Measurements from ENCODE around the gene CRPPA. TPM values are rescaled to one million over a fixed set of nuclear protein-coding genes. Genes with fewer than 3 reads are reported as not detected.

CRPPA gene
- total RNA-seq, 2 experiments from 2014 or later: not detected

DNA sequence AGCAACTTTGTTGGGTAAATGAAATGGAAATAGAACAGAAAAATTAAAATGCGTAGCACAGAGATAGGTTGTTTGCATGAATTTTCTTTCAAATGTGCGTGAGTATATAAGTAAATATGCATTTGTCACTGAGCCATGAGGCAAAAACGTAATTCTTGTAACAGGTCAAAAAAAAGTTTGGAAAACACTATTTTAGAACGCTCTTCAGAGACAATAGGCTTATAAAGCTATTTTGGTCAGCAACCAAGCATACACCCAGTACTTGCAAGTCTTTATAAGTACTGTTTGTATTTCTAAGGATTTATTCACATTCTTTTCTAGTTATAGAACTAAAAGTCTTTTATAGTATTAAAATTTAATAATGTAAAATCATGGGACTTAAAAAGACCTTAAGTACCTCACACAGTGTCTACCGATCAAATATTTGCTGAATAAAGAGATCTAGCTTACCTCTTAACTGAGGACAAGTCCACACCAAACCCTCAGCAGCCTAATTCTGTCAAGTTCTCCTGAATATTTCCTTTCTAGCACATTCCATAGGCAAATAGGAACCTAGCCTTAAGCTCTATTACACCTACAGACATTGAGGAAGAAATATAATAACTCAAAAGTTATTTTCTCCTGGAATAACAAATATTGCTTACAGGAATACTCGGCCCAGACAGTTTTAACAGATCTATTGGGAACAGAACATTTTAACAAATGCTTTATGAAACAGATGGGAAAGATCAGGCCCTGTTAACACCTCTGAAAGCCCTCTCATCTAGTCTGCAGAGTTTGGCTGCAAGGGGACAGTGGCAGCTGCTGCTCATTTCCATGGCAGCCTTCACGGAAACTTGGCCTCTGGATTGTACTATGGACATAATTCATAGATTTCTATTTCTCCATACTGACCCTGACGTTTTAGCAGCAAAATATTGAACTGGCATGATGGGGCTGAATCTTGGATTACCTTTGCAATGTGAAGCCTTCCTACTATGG, 8.8 kb downstream of the CRPPA start:
- no peaks in the 10 kb centered on the region for H3K36me3 ChIP-seq (ENCODE audit: insufficient read depth, low read length)
- DNase-seq (ENCODE audit: low spot score): no peak
- TF ChIP-seq, protein P1, sequence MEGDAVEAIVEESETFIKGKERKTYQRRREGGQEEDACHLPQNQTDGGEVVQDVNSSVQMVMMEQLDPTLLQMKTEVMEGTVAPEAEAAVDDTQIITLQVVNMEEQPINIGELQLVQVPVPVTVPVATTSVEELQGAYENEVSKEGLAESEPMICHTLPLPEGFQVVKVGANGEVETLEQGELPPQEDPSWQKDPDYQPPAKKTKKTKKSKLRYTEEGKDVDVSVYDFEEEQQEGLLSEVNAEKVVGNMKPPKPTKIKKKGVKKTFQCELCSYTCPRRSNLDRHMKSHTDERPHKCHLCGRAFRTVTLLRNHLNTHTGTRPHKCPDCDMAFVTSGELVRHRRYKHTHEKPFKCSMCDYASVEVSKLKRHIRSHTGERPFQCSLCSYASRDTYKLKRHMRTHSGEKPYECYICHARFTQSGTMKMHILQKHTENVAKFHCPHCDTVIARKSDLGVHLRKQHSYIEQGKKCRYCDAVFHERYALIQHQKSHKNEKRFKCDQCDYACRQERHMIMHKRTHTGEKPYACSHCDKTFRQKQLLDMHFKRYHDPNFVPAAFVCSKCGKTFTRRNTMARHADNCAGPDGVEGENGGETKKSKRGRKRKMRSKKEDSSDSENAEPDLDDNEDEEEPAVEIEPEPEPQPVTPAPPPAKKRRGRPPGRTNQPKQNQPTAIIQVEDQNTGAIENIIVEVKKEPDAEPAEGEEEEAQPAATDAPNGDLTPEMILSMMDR (conservative IDR thresholded peaks at IDR 0.05; ENCODE audit: low read length): no peak
- no peak for TF ChIP-seq EZH2phosphoT487 (IDR thresholded peaks at IDR 0.05; ENCODE audit: borderline replicate concordance, low read depth, low read length)
- POLR2A ChIA-PET: interaction anchor here (0.8 kb wide), 1 partner anchor 9 kb away, joined by 4 read pairs; no protein-coding TSS in a partner anchor
- H3K4me3 ChIP-seq (ENCODE audit: low read depth, low read length, poor library complexity, severe bottlenecking): no peak overlapping the region
- no peaks in the 10 kb centered on the region for H4K20me1 ChIP-seq (ENCODE audit: insufficient read depth, low read length)
- BruUV-seq (replicated peaks): no TSS peak
- no peak overlapping the region for H3K4me2 ChIP-seq (ENCODE audit: low read length)
- intact Hi-C loops (cut with micrococcal nuclease; ENCODE audit: unreplicated experiment): no loop called here
- H3K9me2 ChIP-seq (ENCODE audit: insufficient read depth, low read length): no peaks in the 10 kb centered on the region
- H2AFZ ChIP-seq (ENCODE audit: low read length): no peak overlapping the region
- CTCF ChIA-PET (ENCODE audit: unreplicated experiment): no interaction called here
- H3K9me3 ChIP-seq (ENCODE audit: low read length): no peaks in the 10 kb centered on the region
- no peaks in the 10 kb centered on the region for H3K79me2 ChIP-seq (ENCODE audit: insufficient read depth, low read depth, low read length)
- H3K4me1 ChIP-seq (ENCODE audit: insufficient read depth, low read length, poor library complexity, severe bottlenecking): no peaks in the 10 kb centered on the region
- no peak overlapping the region for H3K27ac ChIP-seq (ENCODE audit: low read depth, low read length, poor library complexity, severe bottlenecking)

DNA sequence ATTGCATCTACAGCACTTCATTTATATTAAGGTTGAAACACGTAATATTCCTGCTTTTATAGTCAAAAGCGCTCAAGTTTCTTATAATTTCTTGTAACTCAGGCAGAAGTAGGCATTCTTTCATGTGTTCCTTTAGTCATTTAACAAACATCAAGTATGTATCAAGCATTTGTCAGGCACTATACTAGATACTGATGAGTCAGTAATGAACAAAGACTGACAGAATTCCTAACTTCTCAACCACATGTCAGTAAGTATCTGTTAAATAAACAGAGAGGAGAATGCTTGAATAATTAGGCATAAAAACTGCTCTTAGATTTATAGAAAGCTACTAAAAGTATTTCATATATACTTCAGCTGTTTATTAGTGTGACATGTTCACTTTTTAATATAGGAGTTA, 9.9 kb downstream of the CRPPA start:
- Histone ChIP-seq H3K4me1 (ENCODE audit: insufficient read depth, low read length, poor library complexity, severe bottlenecking) (no peaks in the 10 kb centered on the region), H3K27ac (ENCODE audit: low read depth, low read length, poor library complexity, severe bottlenecking) (no peak overlapping the region), H3K4me3 (ENCODE audit: low read depth, low read length, poor library complexity, severe bottlenecking) (no peak overlapping the region), H4K20me1 (ENCODE audit: insufficient read depth, low read length) (no peaks in the 10 kb centered on the region), H3K9me2 (ENCODE audit: insufficient read depth, low read length) (no peaks in the 10 kb centered on the region), H3K9me3 (ENCODE audit: low read length) (no peaks in the 10 kb centered on the region), H2AFZ (ENCODE audit: low read length) (no peak overlapping the region), H3K4me2 (ENCODE audit: low read length) (no peak overlapping the region), H3K36me3 (ENCODE audit: insufficient read depth, low read length) (no peaks in the 10 kb centered on the region), H3K79me2 (ENCODE audit: insufficient read depth, low read depth, low read length) (no peaks in the 10 kb centered on the region)
- TF ChIP-seq, protein P1 (conservative IDR thresholded peaks at IDR 0.05; ENCODE audit: low read length): no peak
- no peak for TF ChIP-seq EZH2phosphoT487 (IDR thresholded peaks at IDR 0.05; ENCODE audit: borderline replicate concordance, low read depth, low read length)
- no peak for DNase-seq (ENCODE audit: low spot score)
- CTCF ChIA-PET (ENCODE audit: unreplicated experiment): no interaction called here
- POLR2A ChIA-PET: no interaction called here
- intact Hi-C loops (cut with micrococcal nuclease; ENCODE audit: unreplicated experiment): no loop called here
- no TSS peak for BruUV-seq (replicated peaks)

DNA sequence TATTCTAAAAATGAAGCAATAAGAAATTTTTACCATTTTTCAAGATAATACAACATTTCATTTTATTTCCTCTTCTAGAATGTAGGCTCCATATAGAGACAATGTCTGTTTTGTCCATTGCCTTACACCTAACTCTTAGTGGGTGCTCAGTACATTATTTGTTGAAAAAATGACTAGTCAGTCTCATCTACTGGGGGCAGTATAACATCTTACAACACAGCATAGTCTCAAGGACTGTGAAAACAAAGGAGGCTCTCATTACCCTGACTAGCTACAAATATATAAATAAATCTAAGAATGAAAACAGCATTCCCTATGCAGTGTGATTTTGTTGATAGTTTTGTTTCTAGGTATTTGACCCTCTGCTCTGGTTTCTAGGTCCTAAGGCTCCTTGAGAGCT, 11.6 kb downstream of the CRPPA start:
- Histone ChIP-seq H2AFZ (ENCODE audit: low read length) (no peak overlapping the region), H3K4me2 (ENCODE audit: low read length) (no peak overlapping the region), H3K79me2 (ENCODE audit: insufficient read depth, low read depth, low read length) (no peaks in the 10 kb centered on the region), H3K4me1 (ENCODE audit: insufficient read depth, low read length, poor library complexity, severe bottlenecking) (no peaks in the 10 kb centered on the region), H3K9me3 (ENCODE audit: low read length) (no peaks in the 10 kb centered on the region), H3K36me3 (ENCODE audit: insufficient read depth, low read length) (no peaks in the 10 kb centered on the region), H4K20me1 (ENCODE audit: insufficient read depth, low read length) (no peaks in the 10 kb centered on the region), H3K9me2 (ENCODE audit: insufficient read depth, low read length) (no peaks in the 10 kb centered on the region), H3K4me3 (ENCODE audit: low read depth, low read length, poor library complexity, severe bottlenecking) (no peak overlapping the region), H3K27ac (ENCODE audit: low read depth, low read length, poor library complexity, severe bottlenecking) (no peak overlapping the region)
- intact Hi-C loops (cut with micrococcal nuclease; ENCODE audit: unreplicated experiment): no loop called here
- ChIA-PET POLR2A (no interaction called here), CTCF (ENCODE audit: unreplicated experiment) (no interaction called here)
- no peak for TF ChIP-seq EZH2phosphoT487 (IDR thresholded peaks at IDR 0.05; ENCODE audit: borderline replicate concordance, low read depth, low read length)
- TF ChIP-seq, protein P1 (conservative IDR thresholded peaks at IDR 0.05; ENCODE audit: low read length): no peak
- DNase-seq (ENCODE audit: low spot score): no peak
- BruUV-seq (replicated peaks): no TSS peak
